Trophoblast cell (in vitro differentiated cells and primary cell): ENCODE data around the gene WFDC13.
A peak's percentile ranks its signal among the peaks of the same experiment; 100 is the strongest.
"Not testable (repeated sequence)": the region's sequence is repeated elsewhere in the genome, so short reads cannot be mapped to it uniquely, and the experiment has no call there.

Source experiments
- DNase-seq, 2 donors: peaks; one replicate each; pipeline ENCODE4 v3.0.0-alpha.2; 2016
- H2AFZ ChIP-seq: 2 replicates; pipeline ENCODE4 v1.6.1; 2013; ENCODE audit warnings: low read length, moderate library complexity, mild to moderate bottlenecking; ENCODE audit not compliant: insufficient read depth, poor library complexity
- H2AK5ac ChIP-seq: 2 replicates; pipeline ENCODE4 v1.6.1; 2013; ENCODE audit warnings: mild to moderate bottlenecking, low read length
- H2BK120ac ChIP-seq: 2 replicates; pipeline ENCODE4 v1.6.1; 2013; ENCODE audit warnings: low read length, mild to moderate bottlenecking, moderate library complexity; ENCODE audit not compliant: insufficient read depth, poor library complexity
- H2BK12ac ChIP-seq: 2 replicates; pipeline ENCODE4 v1.6.1; 2013; ENCODE audit warnings: mild to moderate bottlenecking, low read length, moderate library complexity
- H2BK5ac ChIP-seq: 2 replicates; pipeline ENCODE4 v1.6.1; 2013; ENCODE audit warnings: low read length, low read depth, moderate library complexity, mild to moderate bottlenecking; ENCODE audit not compliant: poor library complexity
- H3K14ac ChIP-seq: 2 replicates; pipeline ENCODE4 v1.6.1; 2013; ENCODE audit warnings: mild to moderate bottlenecking, low read length
- H3K18ac ChIP-seq: 2 replicates; pipeline ENCODE4 v1.6.1; 2013; ENCODE audit warnings: mild to moderate bottlenecking, low read length
- H3K23ac ChIP-seq: 2 replicates; pipeline ENCODE4 v1.6.1; 2013; ENCODE audit warnings: low read length
- H3K27ac ChIP-seq: 2 replicates; pipeline ENCODE4 v1.5.1; 2013; ENCODE audit warnings: low read depth, mild to moderate bottlenecking, inconsistent platforms, low read length, moderate library complexity
- H3K27me3 ChIP-seq: 2 replicates; pipeline ENCODE4 v1.6.1; 2013; ENCODE audit warnings: inconsistent platforms, mild to moderate bottlenecking, low read length, moderate library complexity; ENCODE audit not compliant: insufficient read depth
- H3K36me3 ChIP-seq, 2 experiments: 1 replicate in 1 of 2; 2 replicates in 1 of 2; pipeline ENCODE4 v1.6.1; 2013; ENCODE audit warnings: low read length in 2 of 2, mild to moderate bottlenecking in 2 of 2, moderate library complexity in 1 of 2; ENCODE audit not compliant: insufficient read depth in 2 of 2, control insufficient read depth in 1 of 2
- H3K4ac ChIP-seq: 2 replicates; pipeline ENCODE4 v1.6.1; 2013; ENCODE audit warnings: low read depth, mild to moderate bottlenecking, low read length, moderate library complexity
- H3K4me1 ChIP-seq, 2 experiments: 1 replicate in 1 of 2; 2 replicates in 1 of 2; pipeline ENCODE4 v1.6.1; 2013; ENCODE audit warnings: low read length in 2 of 2, mild to moderate bottlenecking in 2 of 2, moderate library complexity in 1 of 2; ENCODE audit not compliant: insufficient read depth in 2 of 2, control insufficient read depth in 1 of 2
- H3K4me2 ChIP-seq: 2 replicates; pipeline ENCODE4 v1.6.1; 2013; ENCODE audit warnings: inconsistent platforms, mild to moderate bottlenecking, low read length, moderate library complexity
- H3K4me3 ChIP-seq: 2 replicates; pipeline ENCODE4 v1.5.1; 2013; ENCODE audit warnings: mild to moderate bottlenecking, low read depth, low read length, inconsistent platforms
- H3K79me1 ChIP-seq: one replicate; pipeline ENCODE4 v1.6.1; 2013; ENCODE audit warnings: low read length
- H3K79me2 ChIP-seq: 2 replicates; pipeline ENCODE4 v1.6.1; 2013; ENCODE audit warnings: low read length, mild to moderate bottlenecking; ENCODE audit not compliant: control insufficient read depth, insufficient read depth, poor library complexity
- H3K9ac ChIP-seq: 2 replicates; pipeline ENCODE4 v1.6.1; 2013; ENCODE audit warnings: mild to moderate bottlenecking, low read length
- H3K9me3 ChIP-seq: 2 replicates; pipeline ENCODE4 v1.6.1; 2013; ENCODE audit warnings: low read depth, mild to moderate bottlenecking, control low read depth, inconsistent platforms, low read length; ENCODE audit not compliant: insufficient read depth
- H4K12ac ChIP-seq: 2 replicates; pipeline ENCODE4 v1.6.1; 2013; ENCODE audit warnings: low read depth, mild to moderate bottlenecking, low read length, moderate library complexity
- H4K8ac ChIP-seq: 2 replicates; pipeline ENCODE4 v1.6.1; 2013; ENCODE audit warnings: low read depth, mild to moderate bottlenecking, low read length, moderate library complexity
- H4K91ac ChIP-seq: one replicate; pipeline ENCODE4 v1.6.1; 2013; ENCODE audit warnings: low read depth, mild to moderate bottlenecking, low read length, moderate library complexity
- WGBS: extraction: QIAGEN DNeasy Blood & Tissue Kit; methylation state at CpG from one replicate; pipeline ENCODE4 v1.1.7; 2013; ENCODE audit warnings: missing lambda C conversion rate; ENCODE audit not compliant: insufficient read length, insufficient coverage; ENCODE audit errors: extremely low coverage; 5-methylcytosine and 5-hydroxymethylcytosine counted together

The WFDC13 gene

GRCh38 chr20:45701104-45701503 is 734 bp upstream of the WFDC13 start:
- Histone ChIP-seq H3K9ac (no peak overlapping the region), H2AK5ac (no peak overlapping the region), H4K12ac (no peak overlapping the region), H3K4me1 (no peaks in the 10 kb centered on the region), H3K27ac (no peak overlapping the region), H3K4me2 (no peak overlapping the region), H4K8ac (no peak overlapping the region), H2AFZ (no peak overlapping the region), H3K14ac (no peak overlapping the region), H2BK12ac (no peak overlapping the region), H3K18ac (no peak overlapping the region), H3K4me3 (no peak overlapping the region), H3K27me3 (no peaks in the 10 kb centered on the region), H4K91ac (no peak overlapping the region), H3K79me2 (no peaks in the 10 kb centered on the region), H3K36me3 (no peaks in the 10 kb centered on the region), H3K4ac (no peak overlapping the region), H2BK5ac (no peak overlapping the region), H3K9me3 (no peaks in the 10 kb centered on the region), H3K23ac (no peak overlapping the region), H2BK120ac (no peak overlapping the region), H3K79me1 (no peaks in the 10 kb centered on the region)
- DNase-seq = peak in 1 of 2 donors; percentile 10
- no CpG with 5 or more reads among the region's 4 CpGs for WGBS

GRCh38 chr20:45704969-45705637 is 3.3 kb downstream of the WFDC13 start, which contains the start of gene WFDC10B:
Gene WFDC10B, minus strand, starts transcription at chr20:45705019. Its CDS starts 19,027 bp downstream, at chr20:45685992.
- Histone ChIP-seq H3K4ac (no peak within 1 kb of the TSS), H2BK120ac (no peak within 1 kb of the TSS), H3K4me3 (no peak within 1 kb of the TSS), H3K27ac (no peak within 1 kb of the TSS), H3K18ac (no peak within 1 kb of the TSS), H3K79me2 (no peaks in the 10 kb centered on the region), H3K14ac (no peak within 1 kb of the TSS), H3K23ac (no peak within 1 kb of the TSS), H2BK12ac (no peak within 1 kb of the TSS), H3K9ac (no peak within 1 kb of the TSS), H4K8ac (no peak within 1 kb of the TSS), H3K79me1 (no peaks in the 10 kb centered on the region), H3K36me3 (no peaks in the 10 kb centered on the region), H2AK5ac (no peak within 1 kb of the TSS), H4K12ac (no peak within 1 kb of the TSS), H3K4me2 (no peak within 1 kb of the TSS), H3K9me3 (no peaks in the 10 kb centered on the region), H2AFZ (no peak within 1 kb of the TSS), H3K27me3 (no peaks in the 10 kb centered on the region), H4K91ac (no peak within 1 kb of the TSS), H2BK5ac (no peak within 1 kb of the TSS), H3K4me1 (no peaks in the 10 kb centered on the region)
- WGBS = no CpG with 5 or more reads among the region's 1 CpG
- no peak for DNase-seq

GRCh38 chr20:45716141-45716688 is 14.4 kb downstream of the WFDC13 start:
- not testable (repeated sequence) for H3K18ac ChIP-seq, H3K4ac ChIP-seq

GRCh38 chr20:45722047-45722446 is 20.2 kb downstream of the WFDC13 start, which contains the start of gene SPINT4:
Gene SPINT4, plus strand, starts transcription at chr20:45722347. Its CDS starts 21 bp downstream, at chr20:45722368.
- H3K18ac ChIP-seq = no peak within 1 kb of the TSS
- no peak within 1 kb of the TSS for H2AFZ ChIP-seq
- H3K27ac ChIP-seq = no peak within 1 kb of the TSS
- no peak within 1 kb of the TSS for H3K4ac ChIP-seq
- no peak within 1 kb of the TSS for H3K4me2 ChIP-seq
- H3K9ac ChIP-seq = no peak within 1 kb of the TSS
- H3K27me3 ChIP-seq = no peaks in the 10 kb centered on the region
- no peak within 1 kb of the TSS for H4K91ac ChIP-seq
- H3K36me3 ChIP-seq = no peaks in the 10 kb centered on the region
- H3K14ac ChIP-seq = no peak within 1 kb of the TSS
- H4K8ac ChIP-seq = no peak within 1 kb of the TSS
- DNase-seq = no peak
- no peak within 1 kb of the TSS for H3K23ac ChIP-seq
- no peaks in the 10 kb centered on the region for H3K4me1 ChIP-seq
- H2BK120ac ChIP-seq = no peak within 1 kb of the TSS
- no peaks in the 10 kb centered on the region for H3K79me2 ChIP-seq
- H4K12ac ChIP-seq = no peak within 1 kb of the TSS
- no peak within 1 kb of the TSS for H2BK12ac ChIP-seq
- WGBS = no CpG with 5 or more reads among the region's 1 CpG
- no peak within 1 kb of the TSS for H2AK5ac ChIP-seq
- no peaks in the 10 kb centered on the region for H3K79me1 ChIP-seq
- H3K9me3 ChIP-seq = no peaks in the 10 kb centered on the region
- H3K4me3 ChIP-seq = no peak within 1 kb of the TSS
- H2BK5ac ChIP-seq = no peak within 1 kb of the TSS

More at GRCh38 chr20:45716141-45716688, 14.4 kb downstream of the WFDC13 start:
- H2AK5ac ChIP-seq, H3K9ac ChIP-seq, H3K36me3 ChIP-seq, DNase-seq, H3K23ac ChIP-seq, H3K27me3 ChIP-seq, H2BK120ac ChIP-seq, H2AFZ ChIP-seq, H2BK12ac ChIP-seq, H3K9me3 ChIP-seq, H3K14ac ChIP-seq, H3K4me1 ChIP-seq, H3K79me2 ChIP-seq, H4K12ac ChIP-seq, H4K8ac ChIP-seq, H3K79me1 ChIP-seq, H3K4me2 ChIP-seq, H3K4me3 ChIP-seq, H3K27ac ChIP-seq, H4K91ac ChIP-seq, H2BK5ac ChIP-seq: not testable (repeated sequence)
